HG03354 (cell line): Measurements from ENCODE around the gene PLD5.

Experiments
- ATAC-seq: cut with Tn5 transposase; IDR thresholded peaks from one replicate; pipeline ENCODE4 v1.9.1; 2021; ENCODE audit warnings: mild to moderate bottlenecking; ENCODE audit not compliant: unreplicated experiment, poor library complexity, severe bottlenecking

Gene PLD5

DNA sequence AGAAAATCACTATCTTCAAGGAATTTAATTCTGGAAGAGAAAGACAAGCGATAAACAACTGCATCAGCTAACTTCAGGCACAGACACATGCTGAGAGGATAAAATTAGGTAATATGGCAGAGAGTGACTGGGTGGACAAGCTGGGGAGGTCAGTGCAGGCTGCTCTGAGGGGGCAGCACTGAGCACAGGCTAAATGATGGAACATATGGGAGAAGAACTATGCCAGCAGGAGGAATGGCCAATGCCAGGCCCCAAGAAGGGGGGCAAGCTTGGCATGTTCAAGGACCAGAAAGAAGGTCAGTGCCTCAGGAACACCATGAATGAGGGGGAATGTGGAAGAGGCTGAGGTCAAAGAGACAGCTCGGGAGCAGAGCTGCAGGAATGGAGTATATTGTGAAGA is 334.9 kb downstream of the PLD5 start:
- ATAC-seq: no peak

- ATAC-seq: peak; percentile 89
These were observed 336.7 kb downstream of the PLD5 start for GRCh38 chr1:242187816-242188215.

- peak; percentile 52 for ATAC-seq
These were observed 337.3 kb downstream of the PLD5 start for GRCh38 chr1:242187171-242187570.

- ATAC-seq: no peak
These were observed 338.8 kb downstream of the PLD5 start for GRCh38 chr1:242185731-242186130.

GRCh38 chr1:242184955-242185354 is 339.5 kb downstream of the PLD5 start:
- ATAC-seq: no peak

DNA sequence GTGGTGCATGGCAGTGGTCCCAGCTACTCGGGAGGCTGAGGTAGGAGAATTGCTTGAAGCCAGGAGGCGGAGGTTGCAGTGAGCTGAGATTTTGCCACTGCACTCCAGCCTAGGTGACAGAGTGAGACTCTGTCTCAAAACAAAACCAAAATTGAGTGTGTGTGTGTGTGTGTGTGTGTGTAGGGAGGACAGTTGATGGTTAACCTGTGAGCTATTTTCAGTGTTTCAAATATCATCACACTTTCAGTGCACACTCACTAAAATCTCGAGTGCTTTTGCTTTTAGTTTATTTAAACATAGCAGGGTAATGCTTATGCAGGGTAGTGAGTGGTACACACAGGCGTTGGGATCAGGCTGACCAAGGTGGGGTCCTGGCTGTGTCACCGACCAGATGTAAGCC is 344.7 kb downstream of the PLD5 start:
- peak; percentile 91 for ATAC-seq

DNA sequence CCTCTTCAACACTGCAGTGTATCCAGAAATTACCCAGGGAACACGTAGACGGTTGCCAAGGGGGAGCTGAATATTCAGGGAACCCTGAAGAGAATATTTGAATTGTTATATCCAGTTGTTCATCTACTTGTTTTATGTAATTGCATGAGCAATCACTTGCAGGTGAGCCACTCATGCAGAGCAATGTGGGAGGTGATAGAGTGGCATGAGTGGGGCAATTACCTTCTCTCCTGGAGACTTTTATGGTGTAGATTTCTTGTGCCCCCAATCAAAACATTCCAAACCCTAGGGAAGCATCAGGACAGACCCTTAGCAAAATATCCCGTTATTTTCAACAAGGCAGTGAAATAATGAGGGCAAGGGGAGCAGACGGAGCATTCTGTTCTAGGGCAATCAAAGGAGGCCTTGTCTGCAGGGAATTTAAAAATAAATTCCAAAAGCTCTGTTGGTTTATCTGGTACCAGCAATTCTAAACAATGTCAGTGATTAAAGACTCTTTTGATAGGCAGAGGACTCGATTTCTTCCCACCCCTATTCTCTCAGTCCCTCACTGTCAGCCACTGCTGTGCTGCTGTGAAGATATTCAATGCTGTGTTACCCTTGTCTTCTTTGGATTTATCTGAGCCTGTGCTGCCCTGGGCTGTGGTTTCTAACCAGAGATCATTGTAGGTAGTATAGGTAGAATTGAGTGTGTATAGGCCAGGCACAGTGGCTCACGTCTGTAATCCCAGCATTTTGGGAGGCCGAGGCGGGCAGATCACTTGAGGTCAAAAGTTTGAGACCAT is 345.4 kb downstream of the PLD5 start:
- ATAC-seq: peak; percentile 10

- ATAC-seq: no peak
These were observed 346.1 kb downstream of the PLD5 start for GRCh38 chr1:242178436-242178835.

- no peak for ATAC-seq
These were observed 362.4 kb downstream of the PLD5 start for GRCh38 chr1:242162140-242162539.

DNA sequence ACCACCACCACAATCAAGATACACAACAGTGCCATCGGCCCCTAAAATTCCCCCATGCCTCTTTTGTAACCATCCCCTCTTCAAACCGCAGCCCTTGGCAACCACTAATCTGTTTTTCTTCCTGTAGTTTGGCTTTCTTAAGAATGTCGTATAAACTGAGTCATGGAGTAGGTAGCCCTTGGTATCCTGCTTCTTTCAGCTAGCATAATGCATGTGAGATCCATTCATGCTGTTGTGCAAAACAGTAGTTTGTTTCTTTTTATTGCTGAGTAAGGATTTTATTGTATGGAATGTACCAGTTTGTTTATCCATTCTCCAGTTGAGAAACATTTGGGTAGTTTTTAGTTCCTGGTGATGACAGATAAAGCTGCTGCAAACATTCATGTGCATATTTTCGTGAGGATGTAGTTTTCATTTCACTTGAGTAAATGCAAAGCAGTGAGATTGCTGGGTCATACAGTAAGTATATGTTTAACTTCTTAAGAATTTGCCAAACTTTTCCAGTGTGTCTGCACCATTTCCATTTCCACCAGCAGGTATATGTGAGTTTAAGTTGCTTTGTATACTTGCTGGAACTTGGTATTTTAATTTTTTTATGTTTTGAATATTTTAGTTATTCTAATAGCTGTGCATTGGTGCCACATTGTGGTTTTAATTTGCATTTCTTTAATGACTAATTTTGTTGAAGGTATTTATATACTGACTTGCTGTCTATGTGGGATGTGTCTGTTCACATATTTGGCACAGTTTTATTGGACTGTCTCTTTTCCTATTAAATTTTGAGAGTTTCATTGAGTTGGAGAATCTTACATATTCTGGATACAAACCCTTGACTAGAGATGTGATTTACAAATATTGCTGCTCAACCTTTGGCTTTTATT is 377.2 kb downstream of the PLD5 start:
- peak; percentile 82 for ATAC-seq

- ATAC-seq: no peak
These were observed 377.8 kb downstream of the PLD5 start for GRCh38 chr1:242146652-242147051.

DNA sequence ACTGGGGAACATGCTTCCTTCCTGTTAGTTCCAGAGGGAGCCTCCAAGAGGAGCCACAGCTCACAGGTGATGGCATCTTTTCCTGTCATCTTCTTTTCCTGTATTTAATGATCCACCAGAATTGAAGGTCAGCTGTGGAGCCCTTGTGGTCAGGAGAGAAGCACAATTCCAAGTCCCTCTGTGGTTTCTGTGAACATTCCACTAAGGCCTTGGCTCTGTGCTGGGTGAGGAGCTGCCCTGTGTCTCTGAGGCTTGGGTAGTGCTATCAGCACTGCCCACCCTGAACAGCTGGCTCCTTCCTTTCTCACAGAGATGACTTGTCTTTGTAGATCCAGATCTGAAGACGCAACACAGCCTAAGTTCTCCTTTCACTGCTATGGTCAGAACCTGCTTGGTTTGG is 383.7 kb downstream of the PLD5 start:
- ATAC-seq: no peak

DNA sequence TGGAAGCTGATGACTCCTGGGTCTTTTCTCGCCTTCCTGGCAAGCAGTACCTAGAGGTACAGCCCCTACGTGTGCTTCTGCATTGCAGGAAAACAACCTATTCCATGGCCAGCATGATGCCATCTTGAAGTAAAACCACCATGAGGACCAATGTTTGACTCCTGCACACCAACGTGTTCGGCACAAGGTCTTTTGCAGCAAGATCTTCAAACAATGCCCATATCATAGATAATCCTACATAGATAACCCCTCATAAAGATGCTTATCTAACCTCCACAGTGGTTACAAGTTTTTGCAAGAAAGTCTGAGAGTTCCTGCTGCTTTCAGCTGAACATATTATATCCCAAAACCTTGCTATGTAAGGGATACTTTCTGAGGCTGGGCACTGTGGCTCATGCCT is 384.5 kb downstream of the PLD5 start:
- no peak for ATAC-seq

GRCh38 chr1:242139442-242139841 is 385.1 kb downstream of the PLD5 start:
- ATAC-seq: peak; percentile 83

DNA sequence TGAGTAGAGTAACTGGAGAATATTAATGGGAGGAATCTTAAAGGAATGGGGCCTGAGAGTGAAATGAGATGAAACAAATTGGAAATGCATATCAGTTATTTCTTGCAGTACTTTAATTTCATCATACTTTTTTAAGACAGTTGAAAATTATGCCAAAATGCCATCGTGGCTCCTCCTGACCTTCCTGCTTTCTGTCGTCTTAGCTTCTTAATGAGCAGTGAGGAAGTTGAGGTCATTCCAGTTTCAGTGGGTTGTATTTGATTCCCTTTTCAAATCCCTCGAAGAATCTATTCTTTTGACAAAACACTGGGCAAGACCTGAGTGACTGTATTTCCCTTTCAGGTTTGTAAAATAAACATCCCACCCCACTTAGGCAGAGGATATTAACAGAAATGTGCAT is 390.7 kb downstream of the PLD5 start:
- ATAC-seq: no peak

GRCh38 chr1:242133351-242133750 is 391.1 kb downstream of the PLD5 start:
- no peak for ATAC-seq

GRCh38 chr1:242132121-242132817 is 392.2 kb downstream of the PLD5 start:
- ATAC-seq: no peak

DNA sequence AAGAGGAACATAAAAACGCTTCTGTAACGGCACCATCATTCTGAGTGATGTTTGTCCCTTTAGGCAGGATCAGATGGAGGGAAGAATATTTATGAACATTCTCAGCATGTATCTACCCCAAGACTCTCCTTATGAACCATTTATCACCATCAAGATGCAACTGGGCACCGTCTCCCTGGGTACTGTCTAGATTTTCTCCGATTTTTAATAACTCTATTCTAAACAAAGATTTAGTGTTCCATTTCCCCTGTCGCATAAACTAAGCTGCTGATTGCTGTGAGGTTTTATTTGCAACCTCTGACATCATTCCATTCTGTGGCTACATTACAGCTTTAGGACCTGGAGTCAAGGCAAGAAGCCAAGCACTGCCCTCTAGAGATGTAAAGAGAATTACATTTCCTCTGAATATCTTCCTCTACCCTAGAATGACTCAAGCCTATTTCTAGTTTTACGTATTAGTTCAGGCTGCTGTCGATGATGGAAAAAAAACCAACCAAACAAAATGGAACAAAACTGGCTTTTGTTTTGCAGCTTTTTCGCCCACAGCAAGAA is 395.5 kb downstream of the PLD5 start:
- ATAC-seq: peak; percentile 88

- no peak for ATAC-seq
These were observed 404.1 kb downstream of the PLD5 start for GRCh38 chr1:242120432-242120831.

DNA sequence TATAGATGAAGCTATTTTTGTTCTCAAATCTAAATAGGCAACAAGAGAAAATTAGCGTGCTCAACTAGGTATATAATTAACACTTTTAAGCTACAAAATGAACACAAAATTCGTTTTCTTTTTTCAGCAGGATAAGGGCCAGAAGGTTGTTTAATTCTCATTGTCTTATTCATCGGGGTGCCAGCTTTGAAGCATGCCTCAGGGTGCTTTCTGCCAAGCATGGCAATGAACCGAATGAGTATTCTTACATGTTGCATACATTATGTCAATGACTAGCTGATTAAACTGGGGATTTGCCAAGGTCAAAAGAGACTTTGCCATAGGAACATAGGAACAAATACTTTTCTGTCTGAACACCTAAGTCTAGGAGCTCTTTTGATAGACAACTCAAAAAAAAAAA is 423.6 kb downstream of the PLD5 start:
- ATAC-seq: no peak
